ENCODE measurements around the gene BLOC1S1. TPM values are rescaled to one million over a fixed set of nuclear protein-coding genes. Genes with fewer than 3 reads are reported as not detected.

BLOC1S1 gene
- total and polyA plus RNA-seq, 10 of the 15 experiments (the other 5 are each of a cell fraction or from before 2014, with no cell fraction given) = 126 to 285 (median 166) TPM

DNA sequence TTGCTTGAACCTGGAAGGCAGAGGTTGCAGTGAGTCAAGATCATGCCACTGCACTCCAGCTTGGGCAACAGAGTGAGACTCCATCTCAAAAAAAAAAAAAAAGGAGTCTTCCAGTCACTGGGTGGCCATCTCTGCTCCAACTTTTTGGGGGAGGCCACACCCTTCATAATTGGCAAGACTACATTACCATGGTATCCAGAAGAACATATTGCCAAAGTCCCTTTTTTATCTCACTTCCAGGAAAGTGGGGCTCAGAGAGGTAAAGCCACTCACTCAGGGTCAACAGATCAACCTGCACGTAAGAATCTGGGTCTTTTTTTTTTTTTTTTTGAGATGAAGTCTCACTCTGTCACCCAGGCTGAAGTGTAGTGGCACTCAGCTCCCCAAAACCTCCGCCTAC is 18.0 kb downstream of the BLOC1S1 start:
- H3K4me1 ChIP-seq (ENCODE audit: control insufficient read depth, insufficient read depth, low read length) = peaks cover 12% of the 10 kb centered on the region
- intact Hi-C loops (cut with micrococcal nuclease; ENCODE audit: unreplicated experiment) (loop anchor here (10.0 kb wide), 1 partner anchor 451 kb away; the partner anchor contains the start of gene SMARCC2), in situ Hi-C loops (cut with MboI) (no loop called here)
- peaks cover 3% of the 10 kb centered on the region for H3K79me2 ChIP-seq (ENCODE audit: control insufficient read depth, insufficient read depth, low read length)
- no peak for ATAC-seq
- DNase-seq (ENCODE audit: low read depth, low spot score) = no peak
- CTCF ChIA-PET = interaction anchor here (0.7 to 7.1 kb wide), 4 partner anchors 8 to 270 kb away, joined by 3 to 205 read pairs (median 4); partner anchors contain the start of genes BLOC1S1 and RDH5
- no peak overlapping the region for H3K4me2 ChIP-seq (ENCODE audit: control insufficient read depth, insufficient read depth)
- no peak for FAIRE-seq
- no peak overlapping the region for H3K4me3 ChIP-seq
- no peaks in the 10 kb centered on the region for H3K36me3 ChIP-seq (ENCODE audit: control insufficient read depth in 2 of 2, insufficient read depth in 2 of 2, low read length in 1 of 2)
- no TSS peak for BruUV-seq (replicated peaks)
- no peaks in the 10 kb centered on the region for H4K20me1 ChIP-seq (ENCODE audit: control insufficient read depth, insufficient read depth)
- H3K9me3 ChIP-seq (replicated peaks; ENCODE audit: control insufficient read depth, insufficient read depth, low read length) = no peaks in the 10 kb centered on the region
- RAD21 ChIA-PET (ENCODE audit: unreplicated experiment) = interaction anchor here (0.8 to 7.7 kb wide), 2 partner anchors 13 to 52 kb away, joined by 3 to 113 read pairs; partner anchors contain the start of genes BLOC1S1 and RDH5
- H2AFZ ChIP-seq (ENCODE audit: control insufficient read depth, low read depth, low read length) = no peak overlapping the region
- SMC1A ChIA-PET (ENCODE audit: uncharacterized antibody, unreplicated experiment) = interaction anchor here (0.7 to 1.7 kb wide), 3 partner anchors 9 to 52 kb away, joined by 3 read pairs; a partner anchor contains a TSS
- no peaks in the 10 kb centered on the region for H3K27me3 ChIP-seq (replicated peaks in 1 of 2; ENCODE audit: control insufficient read depth in 2 of 2, insufficient read depth in 2 of 2, low read length in 1 of 2)
- TF ChIP-seq, protein P1, sequence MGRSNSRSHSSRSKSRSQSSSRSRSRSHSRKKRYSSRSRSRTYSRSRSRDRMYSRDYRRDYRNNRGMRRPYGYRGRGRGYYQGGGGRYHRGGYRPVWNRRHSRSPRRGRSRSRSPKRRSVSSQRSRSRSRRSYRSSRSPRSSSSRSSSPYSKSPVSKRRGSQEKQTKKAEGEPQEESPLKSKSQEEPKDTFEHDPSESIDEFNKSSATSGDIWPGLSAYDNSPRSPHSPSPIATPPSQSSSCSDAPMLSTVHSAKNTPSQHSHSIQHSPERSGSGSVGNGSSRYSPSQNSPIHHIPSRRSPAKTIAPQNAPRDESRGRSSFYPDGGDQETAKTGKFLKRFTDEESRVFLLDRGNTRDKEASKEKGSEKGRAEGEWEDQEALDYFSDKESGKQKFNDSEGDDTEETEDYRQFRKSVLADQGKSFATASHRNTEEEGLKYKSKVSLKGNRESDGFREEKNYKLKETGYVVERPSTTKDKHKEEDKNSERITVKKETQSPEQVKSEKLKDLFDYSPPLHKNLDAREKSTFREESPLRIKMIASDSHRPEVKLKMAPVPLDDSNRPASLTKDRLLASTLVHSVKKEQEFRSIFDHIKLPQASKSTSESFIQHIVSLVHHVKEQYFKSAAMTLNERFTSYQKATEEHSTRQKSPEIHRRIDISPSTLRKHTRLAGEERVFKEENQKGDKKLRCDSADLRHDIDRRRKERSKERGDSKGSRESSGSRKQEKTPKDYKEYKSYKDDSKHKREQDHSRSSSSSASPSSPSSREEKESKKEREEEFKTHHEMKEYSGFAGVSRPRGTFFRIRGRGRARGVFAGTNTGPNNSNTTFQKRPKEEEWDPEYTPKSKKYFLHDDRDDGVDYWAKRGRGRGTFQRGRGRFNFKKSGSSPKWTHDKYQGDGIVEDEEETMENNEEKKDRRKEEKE (IDR thresholded peaks at IDR 0.05) = no peak
- TF ChIP-seq, protein P2, sequence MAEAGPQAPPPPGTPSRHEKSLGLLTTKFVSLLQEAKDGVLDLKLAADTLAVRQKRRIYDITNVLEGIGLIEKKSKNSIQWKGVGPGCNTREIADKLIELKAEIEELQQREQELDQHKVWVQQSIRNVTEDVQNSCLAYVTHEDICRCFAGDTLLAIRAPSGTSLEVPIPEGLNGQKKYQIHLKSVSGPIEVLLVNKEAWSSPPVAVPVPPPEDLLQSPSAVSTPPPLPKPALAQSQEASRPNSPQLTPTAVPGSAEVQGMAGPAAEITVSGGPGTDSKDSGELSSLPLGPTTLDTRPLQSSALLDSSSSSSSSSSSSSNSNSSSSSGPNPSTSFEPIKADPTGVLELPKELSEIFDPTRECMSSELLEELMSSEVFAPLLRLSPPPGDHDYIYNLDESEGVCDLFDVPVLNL (IDR thresholded peaks at IDR 0.05; ENCODE audit: low read depth, low read length) = no peak
- no peak for TF ChIP-seq RUNX3 (IDR thresholded peaks at IDR 0.05; ENCODE audit: low read length)
- no peak for TF ChIP-seq SMAD5 (IDR thresholded peaks at IDR 0.05; ENCODE audit: low read depth)
- TF ChIP-seq STAT3 (IDR thresholded peaks at IDR 0.05; ENCODE audit: low read depth, low read length) = no peak
- no peak for TF ChIP-seq NR2C2 (IDR thresholded peaks at IDR 0.05; ENCODE audit: borderline replicate concordance, control insufficient read depth, insufficient read length, low read depth)
- TF ChIP-seq, protein P3, sequence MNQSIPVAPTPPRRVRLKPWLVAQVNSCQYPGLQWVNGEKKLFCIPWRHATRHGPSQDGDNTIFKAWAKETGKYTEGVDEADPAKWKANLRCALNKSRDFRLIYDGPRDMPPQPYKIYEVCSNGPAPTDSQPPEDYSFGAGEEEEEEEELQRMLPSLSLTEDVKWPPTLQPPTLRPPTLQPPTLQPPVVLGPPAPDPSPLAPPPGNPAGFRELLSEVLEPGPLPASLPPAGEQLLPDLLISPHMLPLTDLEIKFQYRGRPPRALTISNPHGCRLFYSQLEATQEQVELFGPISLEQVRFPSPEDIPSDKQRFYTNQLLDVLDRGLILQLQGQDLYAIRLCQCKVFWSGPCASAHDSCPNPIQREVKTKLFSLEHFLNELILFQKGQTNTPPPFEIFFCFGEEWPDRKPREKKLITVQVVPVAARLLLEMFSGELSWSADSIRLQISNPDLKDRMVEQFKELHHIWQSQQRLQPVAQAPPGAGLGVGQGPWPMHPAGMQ (IDR thresholded peaks at IDR 0.05; ENCODE audit: borderline replicate concordance) = no peak
- TF ChIP-seq HDAC6 (IDR thresholded peaks at IDR 0.05; ENCODE audit: unreplicated experiment) = no peak
- TF ChIP-seq ESRRA (IDR thresholded peaks at IDR 0.05; ENCODE audit: low read length) = no peak
- TF ChIP-seq SREBF2 (IDR thresholded peaks at IDR 0.05; ENCODE audit: low read length) = no peak
- TF ChIP-seq POLR2AphosphoS5 (IDR thresholded peaks at IDR 0.05; ENCODE audit: low read length) = no peak
- no peak for TF ChIP-seq NR2C1 (IDR thresholded peaks at IDR 0.05)
- no peak for TF ChIP-seq JUND (IDR thresholded peaks at IDR 0.05; ENCODE audit: low read depth, low read length)
- TF ChIP-seq, protein P4, sequence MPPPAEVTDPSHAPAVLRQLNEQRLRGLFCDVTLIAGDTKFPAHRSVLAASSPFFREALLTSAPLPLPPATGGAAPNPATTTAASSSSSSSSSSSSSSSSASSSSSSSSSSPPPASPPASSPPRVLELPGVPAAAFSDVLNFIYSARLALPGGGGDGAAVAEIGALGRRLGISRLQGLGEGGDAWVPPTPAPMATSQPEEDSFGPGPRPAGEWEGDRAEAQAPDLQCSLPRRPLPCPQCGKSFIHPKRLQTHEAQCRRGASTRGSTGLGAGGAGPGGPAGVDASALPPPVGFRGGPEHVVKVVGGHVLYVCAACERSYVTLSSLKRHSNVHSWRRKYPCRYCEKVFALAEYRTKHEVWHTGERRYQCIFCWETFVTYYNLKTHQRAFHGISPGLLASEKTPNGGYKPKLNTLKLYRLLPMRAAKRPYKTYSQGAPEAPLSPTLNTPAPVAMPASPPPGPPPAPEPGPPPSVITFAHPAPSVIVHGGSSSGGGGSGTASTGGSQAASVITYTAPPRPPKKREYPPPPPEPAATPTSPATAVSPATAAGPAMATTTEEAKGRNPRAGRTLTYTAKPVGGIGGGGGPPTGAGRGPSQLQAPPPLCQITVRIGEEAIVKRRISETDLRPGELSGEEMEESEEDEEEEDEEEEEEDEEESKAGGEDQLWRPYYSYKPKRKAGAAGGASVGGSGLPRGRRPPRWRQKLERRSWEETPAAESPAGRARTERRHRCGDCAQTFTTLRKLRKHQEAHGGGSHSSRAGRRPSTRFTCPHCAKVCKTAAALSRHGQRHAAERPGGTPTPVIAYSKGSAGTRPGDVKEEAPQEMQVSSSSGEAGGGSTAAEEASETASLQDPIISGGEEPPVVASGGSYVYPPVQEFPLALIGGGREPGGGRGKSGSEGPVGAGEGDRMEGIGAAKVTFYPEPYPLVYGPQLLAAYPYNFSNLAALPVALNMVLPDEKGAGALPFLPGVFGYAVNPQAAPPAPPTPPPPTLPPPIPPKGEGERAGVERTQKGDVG (CRISPR knock-in tag; IDR thresholded peaks at IDR 0.05) = no peak
- TF ChIP-seq TBL1XR1 (IDR thresholded peaks at IDR 0.05; ENCODE audit: low read depth, low read length) = no peak
- no peak overlapping the region for H3K9ac ChIP-seq (ENCODE audit: control insufficient read depth, insufficient read depth, low read length)
- 71% methylated on average over 2 of the region's 2 CpGs for WGBS (ENCODE audit: insufficient coverage, insufficient replicate concordance, low lambda C conversion rate, missing lambda C conversion rate)
- no peak overlapping the region for H3K27ac ChIP-seq (ENCODE audit: control insufficient read depth, insufficient read depth)
- POLR2A ChIA-PET = interaction anchor here (0.6 to 1.2 kb wide), 2 partner anchors 264 to 352 kb away, joined by 3 read pairs; partner anchors contain the start of gene SUOX

All from GM12878 (cell line).